RWPE2 (cell line): ENCODE data around the gene MEAK7.

Source experiments
- ATAC-seq: fragments of 200-7000 bp; cut with Tn5 transposase; 3 replicates; pipeline ENCODE4 v1.9.1; 2021; ENCODE audit warnings: low read depth
- DNase-seq: peaks from one replicate; pipeline ENCODE4 v3.0.0-alpha.2; 2020; ENCODE audit warnings: low spot score
- H3K27ac ChIP-seq: fragments of 450-650 bp; 2 replicates; pipeline ENCODE4 v1.5.1; 2017; ENCODE audit warnings: mild to moderate bottlenecking; ENCODE audit not compliant: poor library complexity, severe bottlenecking
- H3K27me3 ChIP-seq: fragments of 250-450 bp; sonication (Bioruptor Pico); 2 replicates; pipeline ENCODE4 v1.5.1; 2021; ENCODE audit warnings: mild to moderate bottlenecking, moderate library complexity; ENCODE audit not compliant: insufficient read depth, poor library complexity, severe bottlenecking
- H3K36me3 ChIP-seq: fragments of 250-450 bp; sonication (Bioruptor Pico); 2 replicates; pipeline ENCODE4 v1.5.1; 2020; ENCODE audit warnings: low read depth, mild to moderate bottlenecking, moderate library complexity
- H3K4me1 ChIP-seq: fragments of 250-450 bp; sonication (Bioruptor Pico); 2 replicates; pipeline ENCODE4 v1.5.1; 2021; ENCODE audit warnings: mild to moderate bottlenecking, moderate library complexity; ENCODE audit not compliant: insufficient read depth, poor library complexity, severe bottlenecking
- H3K4me3 ChIP-seq: fragments of 250-450 bp; sonication (Bioruptor Pico); 2 replicates; pipeline ENCODE4 v1.5.1; 2021; ENCODE audit warnings: mild to moderate bottlenecking, moderate library complexity; ENCODE audit not compliant: severe bottlenecking
- H3K9me3 ChIP-seq: fragments of 250-450 bp; sonication (Bioruptor Pico); 2 replicates; pipeline ENCODE4 v1.5.1; 2021; ENCODE audit warnings: mild to moderate bottlenecking, moderate library complexity; ENCODE audit not compliant: severe bottlenecking
- CTCF ChIP-seq: fragments of 450-650 bp; IDR thresholded peaks from one replicate; pipeline ENCODE4 v1.5.1; 2017; ENCODE audit warnings: mild to moderate bottlenecking, moderate library complexity; ENCODE audit not compliant: poor library complexity, severe bottlenecking

MEAK7 gene

GRCh38 chr16:84508502-84508901 lies 4.0 kb upstream of the MEAK7 start:
- no peak for TF ChIP-seq CTCF
- ATAC-seq, result no peak

GRCh38 chr16:84507011-84507982 lies 2.8 kb upstream of the MEAK7 start:
- H3K27me3 ChIP-seq, result no peaks in the 10 kb centered on the region
- DNase-seq (peak; percentile 55), ATAC-seq (no peak)
- H3K36me3 ChIP-seq, result peaks cover 12% of the 10 kb centered on the region
- H3K9me3 ChIP-seq, result no peaks in the 10 kb centered on the region
- no peak for TF ChIP-seq CTCF
- peaks cover 24% of the 10 kb centered on the region for H3K4me1 ChIP-seq
- H3K4me3 ChIP-seq, result no peak overlapping the region
- no peak overlapping the region for H3K27ac ChIP-seq

More at GRCh38 chr16:84508502-84508901, 4.0 kb upstream of the MEAK7 start:
- Histone ChIP-seq H3K9me3 (no peaks in the 10 kb centered on the region), H3K4me3 (no peak overlapping the region), H3K4me1 (peaks cover 12% of the 10 kb centered on the region), H3K27me3 (no peaks in the 10 kb centered on the region), H3K27ac (no peak overlapping the region), H3K36me3 (peaks cover under 1% of the 10 kb centered on the region; the same call in 1 of the 2 replicates)
- no peak for DNase-seq

- DNase-seq (peak; percentile 64), ATAC-seq (no peak)
- Histone ChIP-seq H3K27ac (peak overlapping the region; percentile 96), H3K27me3 (no peaks in the 10 kb centered on the region), H3K9me3 (no peaks in the 10 kb centered on the region), H3K4me3 (peak overlapping the region; percentile 79), H3K36me3 (peaks cover 23% of the 10 kb centered on the region), H3K4me1 (peaks cover 39% of the 10 kb centered on the region)
- no peak for TF ChIP-seq CTCF
Measured at GRCh38 chr16:84505249-84506187, 1.1 kb upstream of the MEAK7 start.

- H3K36me3 ChIP-seq, result peaks cover 39% of the 10 kb centered on the region
- H3K4me3 ChIP-seq, result peak overlapping the region; percentile 79
- TF ChIP-seq CTCF, result no peak
- DNase-seq (peak; percentile 71), ATAC-seq (peak; percentile 16; the same call in 1 of the 3 replicates)
- peaks cover 55% of the 10 kb centered on the region for H3K4me1 ChIP-seq
- H3K9me3 ChIP-seq, result no peaks in the 10 kb centered on the region
- peak overlapping the region; percentile 96 for H3K27ac ChIP-seq
- no peaks in the 10 kb centered on the region for H3K27me3 ChIP-seq
Measured at GRCh38 chr16:84503751-84504395, 586 bp downstream of the MEAK7 start.
